Measurements from ENCODE around the gene SLC2A10.

- TF ChIP-seq CTCF (IDR thresholded peaks at IDR 0.05), result no peak
- no peak for TF ChIP-seq POLR2A (IDR thresholded peaks at IDR 0.05)
Observed at GRCh38 chr20:46678516-46678915, 30.9 kb upstream of the SLC2A10 start.
